DLD1 (cell line): ENCODE results near the gene PA2G4.
"Not testable (repeated sequence)": the region's sequence is repeated elsewhere in the genome, so short reads cannot be mapped to it uniquely, and the experiment has no call there.

Experiments used
- in situ Hi-C: cut with HindIII; loops from 2 replicates; pipeline ENCODE4 v1.10.0; 2017; ENCODE audit warnings: low sequenced_read_pairs

The PA2G4 gene

DNA sequence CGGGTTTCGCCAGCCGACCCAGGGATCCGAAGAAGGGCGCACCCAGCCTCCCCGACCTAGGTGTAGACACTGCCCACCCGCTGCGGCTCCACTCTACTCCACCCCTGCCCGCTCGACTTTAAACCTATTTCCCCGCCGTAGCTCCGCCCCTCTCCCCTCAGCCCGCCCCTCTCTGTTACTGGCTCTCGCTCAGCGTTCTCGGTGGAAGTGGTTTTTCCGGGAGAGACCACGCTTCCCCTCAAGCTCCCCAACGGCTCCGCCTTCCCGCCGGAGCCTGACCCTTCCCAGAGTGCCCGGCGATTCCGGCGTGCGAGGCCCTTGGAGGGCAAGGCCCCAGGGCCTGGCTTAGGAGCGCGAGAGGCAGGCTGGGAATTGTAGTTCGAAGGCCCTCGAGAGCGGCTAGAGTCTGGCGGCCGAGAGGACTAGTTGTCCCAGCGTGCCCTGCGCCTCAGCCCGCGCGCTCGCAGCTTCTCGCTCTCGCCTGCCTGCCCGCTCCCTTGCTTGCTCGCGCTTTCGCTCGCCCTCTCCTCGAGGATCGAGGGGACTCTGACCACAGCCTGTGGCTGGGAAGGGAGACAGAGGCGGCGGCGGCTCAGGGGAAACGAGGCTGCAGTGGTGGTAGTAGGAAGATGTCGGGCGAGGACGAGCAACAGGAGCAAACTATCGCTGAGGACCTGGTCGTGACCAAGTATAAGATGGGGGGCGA is at the start of gene PA2G4:
PA2G4 (plus strand) TSS at position 451 of the 706 bp plus-strand sequence; CDS start at position 630, 179 bp downstream.
- in situ Hi-C loops: no loop called here

DNA sequence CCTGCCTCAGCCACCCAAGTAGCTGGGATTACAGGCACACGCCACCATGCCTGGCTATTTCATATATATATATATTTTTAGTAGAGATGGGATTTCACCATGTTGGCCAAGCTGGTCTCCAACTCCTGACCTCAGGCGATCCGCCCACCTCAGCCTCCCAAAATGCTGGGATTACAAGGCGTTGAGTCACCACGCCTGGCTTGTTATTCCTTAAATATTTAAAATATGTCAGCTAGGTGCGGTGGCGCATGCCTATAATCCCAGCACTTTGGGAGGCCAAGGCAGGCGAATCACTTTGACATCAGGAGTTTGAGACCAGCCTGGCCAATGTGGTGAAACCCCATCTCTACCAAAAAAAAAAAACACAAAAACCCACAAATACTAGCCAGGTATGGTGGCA is 44.4 kb upstream of the PA2G4 start:
- in situ Hi-C loops: not testable (repeated sequence)

DNA sequence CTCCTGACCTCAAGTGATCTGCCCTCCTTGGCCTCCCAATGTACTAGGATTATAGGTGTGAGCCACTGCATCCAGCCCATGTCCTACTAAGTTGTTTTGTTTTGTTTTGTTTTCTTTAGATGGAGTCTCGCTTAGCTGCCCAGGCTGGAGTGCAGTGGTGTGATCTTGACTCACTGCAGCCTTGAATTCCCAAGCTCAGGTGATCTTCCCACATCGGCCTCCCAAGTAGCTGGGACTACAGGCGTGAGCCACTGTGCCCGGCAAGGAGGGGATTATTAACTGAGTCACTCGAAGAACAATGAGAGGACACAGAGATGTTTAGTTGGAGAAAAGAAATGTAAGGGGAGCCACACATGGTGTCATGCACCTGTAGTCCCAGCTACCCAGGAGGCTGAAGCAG is 42.4 kb upstream of the PA2G4 start:
- in situ Hi-C loops: no loop called here

GRCh38 chr12:56062996-56063395 is 41.4 kb upstream of the PA2G4 start:
- in situ Hi-C loops: no loop called here

DNA sequence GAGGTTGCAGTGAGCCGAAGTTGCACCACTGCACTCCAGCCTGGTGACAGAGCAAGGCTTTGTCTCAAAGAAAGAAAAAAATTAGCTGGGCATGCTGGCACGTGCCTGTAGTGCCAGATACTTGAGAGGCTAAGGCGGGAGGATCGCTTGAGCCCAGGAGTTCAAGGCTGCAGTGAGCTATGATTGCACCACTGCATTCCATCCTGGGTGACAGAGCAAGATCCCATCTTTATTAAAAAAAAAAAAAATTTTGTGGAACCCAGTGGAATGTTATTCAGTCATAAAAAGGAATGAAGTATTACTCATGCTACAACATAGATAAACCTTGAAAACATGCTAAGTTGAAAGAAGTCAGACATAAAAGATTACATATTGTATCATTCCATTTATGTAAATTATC is 32.7 kb upstream of the PA2G4 start:
- in situ Hi-C loops: no loop called here

GRCh38 chr12:56074396-56074795 is 30.0 kb upstream of the PA2G4 start:
- in situ Hi-C loops: no loop called here

GRCh38 chr12:56077966-56078365 is 26.4 kb upstream of the PA2G4 start:
- in situ Hi-C loops: not testable (repeated sequence)

- in situ Hi-C loops: no loop called here
Observed at GRCh38 chr12:56078427-56078826, 25.9 kb upstream of the PA2G4 start.

DNA sequence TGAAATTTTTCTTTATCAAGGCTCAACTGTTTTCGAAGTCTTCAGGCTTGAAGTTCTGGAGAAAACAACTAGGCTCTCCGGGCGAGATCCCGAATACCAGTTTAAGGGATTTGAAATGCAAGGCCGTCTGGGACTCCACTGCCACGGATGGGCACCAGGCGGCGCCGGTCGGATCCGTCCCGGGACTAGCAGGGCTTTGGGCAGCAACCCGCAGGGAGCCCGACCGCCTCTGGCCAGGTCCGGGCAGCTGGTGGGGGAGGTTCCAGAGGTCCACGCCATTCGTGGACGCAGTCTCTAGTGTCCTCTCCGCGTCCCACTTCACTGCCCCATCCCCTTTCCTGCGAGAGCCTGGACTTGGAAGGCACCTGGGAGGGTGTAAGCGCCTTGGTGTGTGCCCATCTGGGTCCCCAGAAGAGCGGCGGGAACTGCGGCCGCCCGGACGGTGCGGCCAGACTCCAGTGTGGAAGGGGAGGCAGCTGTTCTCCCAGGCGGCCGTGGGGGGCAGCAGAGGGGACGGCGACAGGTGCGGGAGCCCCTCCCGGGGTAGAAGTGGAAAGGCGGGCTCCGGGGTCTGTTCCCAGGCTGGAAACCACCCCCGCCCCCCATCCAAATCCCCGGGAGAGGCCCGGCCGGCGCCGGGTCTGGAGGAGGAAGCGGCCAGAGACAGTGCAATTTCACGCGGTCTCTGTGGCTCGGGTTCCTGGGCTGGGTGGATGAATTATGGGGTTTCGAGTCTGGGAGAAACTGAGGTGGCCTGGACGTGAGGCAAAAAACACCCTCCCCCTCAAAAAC is 25.2 kb upstream of the PA2G4 start:
- in situ Hi-C loops: no loop called here

DNA sequence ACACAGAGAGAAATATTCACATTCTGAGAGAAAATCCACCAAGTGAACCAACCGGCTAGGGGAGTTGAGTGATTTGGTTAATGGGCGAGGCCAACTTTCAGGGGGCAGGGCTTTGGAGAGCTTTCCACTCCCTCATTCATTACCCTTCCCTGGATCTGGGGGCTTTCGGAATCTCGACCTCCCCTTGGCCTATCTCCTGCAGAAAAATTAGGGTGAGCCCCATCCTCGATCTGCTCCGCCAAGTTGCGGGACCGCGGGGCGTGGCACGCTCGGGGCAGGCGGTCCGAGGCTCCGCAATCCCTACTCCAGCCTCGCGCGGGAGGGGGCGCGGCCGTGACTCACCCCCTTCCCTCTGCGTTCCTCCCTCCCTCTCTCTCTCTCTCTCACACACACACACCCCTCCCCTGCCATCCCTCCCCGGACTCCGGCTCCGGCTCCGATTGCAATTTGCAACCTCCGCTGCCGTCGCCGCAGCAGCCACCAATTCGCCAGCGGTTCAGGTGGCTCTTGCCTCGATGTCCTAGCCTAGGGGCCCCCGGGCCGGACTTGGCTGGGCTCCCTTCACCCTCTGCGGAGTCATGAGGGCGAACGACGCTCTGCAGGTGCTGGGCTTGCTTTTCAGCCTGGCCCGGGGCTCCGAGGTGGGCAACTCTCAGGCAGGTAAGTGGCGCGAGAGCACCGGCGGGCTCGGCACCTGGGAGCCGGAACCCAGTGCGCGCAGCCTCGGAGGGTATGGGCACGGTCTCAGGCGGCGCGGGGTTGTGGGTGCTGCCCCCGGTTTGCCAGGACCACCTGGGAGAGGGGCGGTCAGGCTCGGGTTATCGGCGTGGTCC is 24.4 kb upstream of the PA2G4 start, which contains the start of gene ERBB3:
ERBB3 (plus strand) TSS at position 443 of the 833 bp plus-strand sequence; CDS start at position 579, 136 bp downstream.
- in situ Hi-C loops: no loop called here

DNA sequence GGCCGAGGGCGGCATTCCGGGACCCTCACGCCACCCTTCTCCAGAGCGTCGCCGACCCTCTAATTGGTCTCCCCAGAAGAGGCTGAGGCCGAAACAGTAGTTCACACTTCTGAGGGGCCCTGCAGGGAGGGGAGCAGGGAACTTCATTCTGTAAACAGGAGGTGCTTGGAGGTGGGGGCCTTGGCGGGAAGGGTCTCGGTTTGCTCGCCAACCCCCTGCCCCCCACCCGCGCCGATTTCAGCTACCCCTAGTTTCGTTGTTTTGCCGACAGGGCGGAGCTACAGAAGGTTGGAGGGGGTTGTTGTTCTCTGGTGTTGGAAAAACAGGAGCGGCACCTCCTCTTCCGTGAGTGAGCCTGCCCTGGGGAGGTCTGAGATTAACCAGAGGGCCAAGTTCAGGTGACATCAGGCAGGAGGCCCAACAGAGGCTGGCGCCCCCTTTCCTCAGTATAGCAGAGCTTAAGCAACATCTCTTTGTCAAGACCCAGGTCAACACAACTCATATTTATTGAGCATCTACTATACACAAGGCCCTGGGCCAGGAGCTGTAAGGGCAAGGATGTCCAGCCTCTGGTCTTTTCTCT is 23.7 kb upstream of the PA2G4 start:
- in situ Hi-C loops: no loop called here

DNA sequence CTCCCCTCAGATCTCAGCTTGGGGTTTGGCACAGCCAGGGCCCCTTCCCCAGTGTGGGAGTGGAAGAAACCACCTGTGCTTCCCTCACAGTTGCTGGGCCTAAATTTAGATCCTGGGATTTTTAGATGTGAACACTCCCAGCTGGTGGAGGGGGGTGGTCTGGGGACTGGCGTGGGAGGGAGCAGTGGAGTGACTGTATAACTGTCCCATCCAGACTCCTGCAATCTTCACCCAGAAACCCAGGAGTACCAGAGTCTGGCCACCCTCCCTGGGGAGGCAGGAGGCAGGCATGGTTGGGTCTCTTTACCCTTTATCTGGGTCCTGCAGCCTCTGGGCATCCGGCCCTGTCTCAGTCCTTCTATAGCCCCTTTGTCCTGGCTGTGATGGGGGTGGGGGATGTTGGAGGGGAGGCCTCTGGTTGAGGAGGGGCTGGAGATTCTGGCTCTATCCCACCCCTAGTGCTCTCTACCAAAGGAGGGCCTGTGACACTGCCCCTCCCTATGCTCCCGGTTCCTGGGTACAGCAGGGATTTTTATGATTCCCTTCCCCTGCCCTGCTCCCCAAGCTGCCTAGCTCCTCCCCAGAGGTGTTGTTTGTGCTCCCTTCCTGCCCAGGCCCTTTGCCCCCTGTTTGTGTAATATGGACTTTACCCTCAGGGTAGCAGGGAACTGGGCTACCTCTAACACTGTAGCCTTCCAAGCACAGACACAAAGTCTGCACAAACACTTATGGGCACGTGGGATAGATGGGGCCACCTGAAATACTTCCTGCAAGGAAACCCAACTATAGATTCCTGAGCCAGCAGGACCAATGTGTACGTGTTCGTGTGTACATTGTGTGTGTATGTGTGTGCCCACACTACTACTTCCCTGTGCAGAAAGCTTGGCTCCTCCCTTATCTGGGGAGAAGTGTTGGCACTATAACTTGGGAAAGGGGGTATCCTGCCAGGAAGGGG is 22.7 kb upstream of the PA2G4 start:
- in situ Hi-C loops: no loop called here

DNA sequence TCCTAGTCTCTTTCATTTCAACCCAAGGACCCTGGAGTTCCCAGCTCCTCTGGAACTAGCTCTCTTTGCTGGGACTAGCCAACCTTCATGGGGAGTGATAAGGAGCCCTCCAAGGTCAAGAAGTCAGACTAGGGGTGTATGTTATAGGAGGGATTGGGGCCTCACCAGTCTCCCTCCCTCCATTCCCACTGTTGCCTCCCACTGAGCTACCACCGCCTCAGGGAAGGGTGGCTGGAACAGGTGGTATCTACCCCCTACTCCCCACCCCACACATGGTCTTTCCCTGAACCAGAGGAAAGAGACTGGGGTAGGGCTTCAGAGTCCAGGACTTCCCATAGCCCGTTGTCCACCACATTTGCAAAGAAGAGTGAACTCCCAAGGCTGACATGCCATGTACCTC is 22.0 kb upstream of the PA2G4 start:
- in situ Hi-C loops: no loop called here

DNA sequence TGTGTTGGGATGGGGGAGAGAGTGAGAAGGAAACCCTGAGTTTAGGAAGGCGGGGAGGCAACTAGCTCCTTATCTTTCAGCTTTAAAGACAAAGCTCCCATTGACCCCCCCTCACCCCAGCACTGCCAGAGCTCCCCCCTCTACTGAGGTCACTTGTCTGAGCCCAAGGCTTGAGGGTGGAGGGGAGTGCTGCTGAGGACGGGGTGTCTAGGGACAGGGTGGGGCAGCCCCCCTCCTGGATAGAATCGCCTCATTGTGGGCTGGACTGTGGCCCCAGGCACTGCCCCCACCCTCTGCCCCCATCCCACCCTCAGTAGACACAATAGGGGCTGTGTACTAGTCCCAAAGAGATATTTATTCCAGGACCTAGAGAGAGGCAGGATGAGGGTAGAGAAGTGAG is 21.4 kb upstream of the PA2G4 start:
- in situ Hi-C loops: no loop called here

DNA sequence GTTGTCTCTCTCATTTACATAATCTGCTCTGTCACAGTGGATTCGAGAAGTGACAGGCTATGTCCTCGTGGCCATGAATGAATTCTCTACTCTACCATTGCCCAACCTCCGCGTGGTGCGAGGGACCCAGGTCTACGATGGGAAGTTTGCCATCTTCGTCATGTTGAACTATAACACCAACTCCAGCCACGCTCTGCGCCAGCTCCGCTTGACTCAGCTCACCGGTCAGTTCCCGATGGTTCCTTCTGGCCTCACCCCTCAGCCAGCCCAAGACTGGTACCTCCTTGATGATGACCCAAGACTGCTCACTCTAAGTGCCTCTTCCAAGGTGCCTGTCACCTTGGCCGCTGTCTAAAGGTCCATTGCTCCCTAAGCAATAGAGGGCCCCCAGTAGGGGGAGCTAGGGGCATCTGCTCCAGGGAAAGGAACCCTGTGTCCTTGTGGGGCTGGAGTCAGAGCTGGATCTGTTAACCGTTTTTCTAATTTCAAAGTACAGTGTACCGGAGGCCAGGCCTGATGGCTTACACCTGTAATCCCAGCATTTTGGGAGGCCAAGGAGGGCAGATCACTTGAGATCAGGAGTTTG is 19.3 kb upstream of the PA2G4 start:
- in situ Hi-C loops: no loop called here

GRCh38 chr12:56086096-56086495 is 18.3 kb upstream of the PA2G4 start:
- in situ Hi-C loops: no loop called here

DNA sequence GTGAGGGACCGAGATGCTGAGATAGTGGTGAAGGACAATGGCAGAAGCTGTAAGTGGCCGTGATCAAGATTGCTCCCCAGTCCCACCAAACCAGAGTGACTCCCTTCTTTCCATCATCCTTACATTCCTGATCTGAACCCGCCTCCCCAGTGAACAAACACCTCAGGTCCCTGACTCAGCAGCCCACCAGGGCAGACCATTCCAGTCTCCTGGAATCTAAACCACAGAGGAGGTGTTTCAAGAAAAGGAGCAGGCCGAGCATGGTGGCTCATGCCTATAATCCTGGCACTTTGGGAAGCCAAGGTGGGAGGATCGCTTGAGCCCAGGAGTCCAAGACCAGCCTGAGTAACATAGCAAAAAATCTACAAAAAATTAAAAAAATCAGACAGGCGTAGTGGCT is 17.8 kb upstream of the PA2G4 start:
- in situ Hi-C loops: no loop called here

DNA sequence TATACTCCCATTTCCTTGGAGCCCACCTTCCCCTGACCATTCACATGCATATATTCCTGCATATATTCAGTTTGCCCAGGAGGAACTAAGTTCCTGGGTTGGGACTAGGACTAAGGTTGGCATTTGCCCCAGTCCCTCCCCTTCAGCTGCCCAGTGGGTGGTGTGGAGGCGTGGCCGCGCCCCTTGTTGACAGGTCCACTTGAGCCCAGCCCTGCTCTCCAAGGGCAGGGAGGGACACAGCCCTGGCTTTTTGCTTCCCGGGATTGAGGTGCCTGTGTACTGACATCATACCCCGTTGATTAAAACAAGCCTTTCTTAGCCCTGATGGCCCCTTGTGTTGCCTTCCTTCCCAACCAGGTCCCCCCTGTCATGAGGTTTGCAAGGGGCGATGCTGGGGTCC is 17.1 kb upstream of the PA2G4 start:
- in situ Hi-C loops: no loop called here

DNA sequence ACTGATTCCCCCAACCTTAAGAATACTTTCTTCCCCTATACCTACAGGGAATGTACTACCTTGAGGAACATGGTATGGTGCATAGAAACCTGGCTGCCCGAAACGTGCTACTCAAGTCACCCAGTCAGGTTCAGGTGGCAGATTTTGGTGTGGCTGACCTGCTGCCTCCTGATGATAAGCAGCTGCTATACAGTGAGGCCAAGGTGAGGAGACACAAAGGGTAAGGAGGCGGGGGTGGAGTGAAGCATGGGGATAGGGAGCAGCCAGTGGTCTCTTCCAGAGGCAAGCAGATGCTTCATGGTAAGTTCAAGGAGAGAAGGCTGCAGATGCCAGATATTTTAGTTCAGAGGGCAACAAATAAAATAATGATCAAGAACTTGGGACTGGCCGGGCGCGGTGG is 6.6 kb upstream of the PA2G4 start:
- in situ Hi-C loops: no loop called here

- in situ Hi-C loops: no loop called here
Observed at GRCh38 chr12:56098592-56098991, 5.8 kb upstream of the PA2G4 start.
